ENCODE data around the gene NCOA5.
"Not testable (repeated sequence)": the region's sequence is repeated elsewhere in the genome, so short reads cannot be mapped to it uniquely, and the experiment has no call there.

The NCOA5 gene

DNA sequence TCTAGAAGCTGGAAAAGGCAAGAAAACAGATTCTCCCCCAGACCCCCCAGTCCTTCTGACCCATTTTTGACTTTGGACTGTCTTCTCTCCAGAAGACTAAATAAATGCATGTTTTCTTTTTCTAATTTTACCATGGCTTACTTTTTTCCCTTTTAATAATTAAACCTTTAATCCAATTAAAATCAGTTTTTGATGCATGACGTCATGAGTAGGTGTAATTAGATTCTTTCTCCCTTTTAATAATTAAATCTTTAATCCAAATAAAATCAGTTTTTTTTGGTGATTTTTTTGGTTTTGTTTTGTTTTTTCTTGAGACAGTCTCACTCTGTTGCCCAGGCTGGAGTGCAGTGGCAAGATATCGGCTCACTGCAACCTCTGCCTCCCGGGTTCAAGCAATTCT, 13.2 kb upstream of the NCOA5 start:
- DNase-seq (ENCODE audit: low read depth): no peak
- no peak overlapping the region for H3K4me3 ChIP-seq (ENCODE audit: low read length)
- TF ChIP-seq, protein P1, sequence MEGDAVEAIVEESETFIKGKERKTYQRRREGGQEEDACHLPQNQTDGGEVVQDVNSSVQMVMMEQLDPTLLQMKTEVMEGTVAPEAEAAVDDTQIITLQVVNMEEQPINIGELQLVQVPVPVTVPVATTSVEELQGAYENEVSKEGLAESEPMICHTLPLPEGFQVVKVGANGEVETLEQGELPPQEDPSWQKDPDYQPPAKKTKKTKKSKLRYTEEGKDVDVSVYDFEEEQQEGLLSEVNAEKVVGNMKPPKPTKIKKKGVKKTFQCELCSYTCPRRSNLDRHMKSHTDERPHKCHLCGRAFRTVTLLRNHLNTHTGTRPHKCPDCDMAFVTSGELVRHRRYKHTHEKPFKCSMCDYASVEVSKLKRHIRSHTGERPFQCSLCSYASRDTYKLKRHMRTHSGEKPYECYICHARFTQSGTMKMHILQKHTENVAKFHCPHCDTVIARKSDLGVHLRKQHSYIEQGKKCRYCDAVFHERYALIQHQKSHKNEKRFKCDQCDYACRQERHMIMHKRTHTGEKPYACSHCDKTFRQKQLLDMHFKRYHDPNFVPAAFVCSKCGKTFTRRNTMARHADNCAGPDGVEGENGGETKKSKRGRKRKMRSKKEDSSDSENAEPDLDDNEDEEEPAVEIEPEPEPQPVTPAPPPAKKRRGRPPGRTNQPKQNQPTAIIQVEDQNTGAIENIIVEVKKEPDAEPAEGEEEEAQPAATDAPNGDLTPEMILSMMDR (conservative IDR thresholded peaks at IDR 0.05; ENCODE audit: low read depth, low read length): no peak

GRCh38 chr20:46101957-46102356, 12.2 kb upstream of the NCOA5 start:
- DNase-seq (ENCODE audit: low read depth): no peak
- H3K4me3 ChIP-seq (ENCODE audit: low read length): no peak overlapping the region
- TF ChIP-seq, protein P1 (conservative IDR thresholded peaks at IDR 0.05; ENCODE audit: low read depth, low read length): no peak

DNA sequence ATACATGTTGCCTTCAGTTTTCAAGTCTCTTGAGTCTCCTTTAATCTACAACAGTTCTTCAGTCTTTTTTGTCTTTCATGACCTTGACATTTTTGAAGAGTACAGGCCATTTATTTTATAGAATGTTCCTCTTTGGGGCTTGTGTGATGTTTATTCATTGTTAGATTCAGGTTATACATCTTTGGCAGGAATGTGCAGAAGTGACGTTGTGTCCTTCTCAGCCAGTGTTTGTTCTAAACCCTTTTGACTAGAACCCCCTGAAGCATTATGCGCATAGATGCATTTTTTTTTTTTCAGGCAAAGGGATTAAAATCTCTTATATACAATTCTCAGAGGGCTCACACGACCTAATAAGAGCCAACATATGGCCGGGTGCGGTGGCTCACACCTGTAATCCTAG, 11.2 kb upstream of the NCOA5 start:
- H3K4me3 ChIP-seq (ENCODE audit: low read length): no peak overlapping the region
- TF ChIP-seq, protein P1 (conservative IDR thresholded peaks at IDR 0.05; ENCODE audit: low read depth, low read length): no peak
- DNase-seq (ENCODE audit: low read depth): no peak

- not testable (repeated sequence) for DNase-seq (ENCODE audit: low read depth)
These were observed 10.7 kb upstream of the NCOA5 start for GRCh38 chr20:46100444-46100843.

DNA sequence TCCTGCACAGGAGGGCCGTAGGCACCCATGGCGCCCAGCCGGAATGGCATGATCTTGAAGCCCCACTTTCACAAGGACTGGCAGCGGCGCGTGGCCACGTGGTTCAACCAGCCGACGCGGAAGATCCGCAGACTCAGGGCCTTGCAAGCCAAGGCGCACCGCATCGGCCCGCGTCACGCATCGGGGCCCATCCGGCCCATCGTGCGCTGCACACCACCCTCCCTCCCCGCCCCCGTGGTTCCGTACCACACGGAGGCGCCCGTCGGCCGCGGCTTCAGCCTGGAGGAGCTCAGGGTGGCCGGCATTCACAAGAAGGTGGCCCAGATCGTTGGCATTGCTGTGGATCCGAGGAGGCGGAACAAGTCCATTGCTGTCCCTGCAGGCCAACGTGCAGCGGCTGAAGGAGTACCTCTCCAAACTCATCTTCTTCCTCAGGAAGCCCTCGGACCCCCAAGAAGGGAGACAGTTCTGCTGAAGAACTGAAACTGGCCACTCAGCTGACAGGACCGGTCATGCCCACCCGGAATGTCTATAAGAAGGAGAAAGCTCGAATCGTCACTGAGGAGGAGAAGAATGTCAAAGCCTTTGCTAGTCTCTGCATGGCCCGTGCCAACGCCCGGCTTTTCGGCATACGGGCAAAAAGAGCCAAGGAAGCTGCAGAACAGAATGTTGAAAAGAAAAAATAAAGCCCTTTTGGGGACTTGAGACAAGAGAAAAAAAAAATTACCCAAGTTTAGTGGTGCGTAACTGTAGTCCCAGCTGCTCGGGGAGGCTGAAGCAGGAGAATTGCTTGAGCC, 9.9 kb upstream of the NCOA5 start:
- no peak overlapping the region for H3K4me3 ChIP-seq (ENCODE audit: low read length)
- no peak for DNase-seq (ENCODE audit: low read depth)
- TF ChIP-seq, protein P1 (conservative IDR thresholded peaks at IDR 0.05; ENCODE audit: low read depth, low read length): no peak

More at GRCh38 chr20:46100444-46100843, 10.7 kb upstream of the NCOA5 start:
- not testable (repeated sequence) for H3K4me3 ChIP-seq (ENCODE audit: low read length)

- no peak overlapping the region for H3K4me3 ChIP-seq (ENCODE audit: low read length)
- no peak for DNase-seq (ENCODE audit: low read depth)
- TF ChIP-seq, protein P1 (conservative IDR thresholded peaks at IDR 0.05; ENCODE audit: low read depth, low read length): no peak
These were observed 3.8 kb upstream of the NCOA5 start for GRCh38 chr20:46093531-46093930.

- not testable (repeated sequence) for H3K4me3 ChIP-seq (ENCODE audit: low read length); DNase-seq (ENCODE audit: low read depth)
These were observed 2.1 kb upstream of the NCOA5 start for GRCh38 chr20:46091622-46092535.

DNA sequence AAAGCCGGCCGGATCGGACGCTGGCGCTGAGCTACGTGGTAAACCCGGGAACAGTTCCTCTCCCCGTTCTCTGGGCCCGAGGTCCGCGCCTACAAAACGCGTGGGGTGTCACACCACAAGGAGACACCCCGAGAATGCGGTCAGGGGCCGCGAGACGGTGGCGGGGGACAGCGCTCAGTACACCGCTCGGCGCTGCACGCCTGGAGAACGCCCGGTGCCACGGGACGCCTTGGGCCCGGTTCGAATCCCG, 670 bp downstream of the NCOA5 start:
- DNase-seq (ENCODE audit: low read depth): no peak
- TF ChIP-seq, protein P1 (conservative IDR thresholded peaks at IDR 0.05; ENCODE audit: low read depth, low read length): no peak
- H3K4me3 ChIP-seq (ENCODE audit: low read length): peak overlapping the region; percentile 87

All from retinal pigment epithelial cell (primary cell).